H9 (cell line): ENCODE measurements around the gene TM9SF4. TPM values are rescaled to one million over a fixed set of nuclear protein-coding genes. Genes with fewer than 3 reads are reported as not detected.

Experiments
- DNase-seq: peaks from one replicate; pipeline ENCODE4 v3.0.0-alpha.2; 2017
- H2AFZ ChIP-seq: one replicate; pipeline ENCODE4 v1.6.1; 2013; ENCODE audit warnings: mild to moderate bottlenecking, low read length, control low read depth, moderate library complexity
- H2AK5ac ChIP-seq: 2 replicates; pipeline ENCODE4 v1.6.1; 2013; ENCODE audit warnings: low read length, control low read depth, mixed read lengths; ENCODE audit not compliant: insufficient read length
- H2BK120ac ChIP-seq: one replicate; pipeline ENCODE4 v1.6.1; 2013; ENCODE audit warnings: low read depth, mild to moderate bottlenecking, low read length, control low read depth, inconsistent platforms; ENCODE audit not compliant: poor library complexity, severe bottlenecking
- H2BK12ac ChIP-seq: 2 replicates; pipeline ENCODE4 v1.6.1; 2013; ENCODE audit warnings: low read length, control low read depth, mixed read lengths, low read depth; ENCODE audit not compliant: insufficient read length
- H2BK15ac ChIP-seq: 2 replicates; pipeline ENCODE4 v1.6.1; 2013; ENCODE audit warnings: low read depth, low read length, control low read depth
- H2BK20ac ChIP-seq: one replicate; pipeline ENCODE4 v1.6.1; 2013; ENCODE audit warnings: low read depth, mild to moderate bottlenecking, low read length, control low read depth, inconsistent platforms; ENCODE audit not compliant: poor library complexity, severe bottlenecking
- H2BK5ac ChIP-seq: 2 replicates; pipeline ENCODE4 v1.6.1; 2013; ENCODE audit warnings: low read length, control low read depth, mixed read lengths; ENCODE audit not compliant: insufficient read length
- H3K14ac ChIP-seq: 2 replicates; pipeline ENCODE4 v1.6.1; 2013; ENCODE audit warnings: low read length, control low read depth; ENCODE audit not compliant: insufficient read depth
- H3K18ac ChIP-seq: 2 replicates; pipeline ENCODE4 v1.6.1; 2013; ENCODE audit warnings: low read depth, mild to moderate bottlenecking, mixed read lengths, low read length, control low read depth; ENCODE audit not compliant: insufficient read length
- H3K23ac ChIP-seq: 2 replicates; pipeline ENCODE4 v1.6.1; 2013; ENCODE audit warnings: low read length, control low read depth, mixed read lengths, low read depth; ENCODE audit not compliant: insufficient read length
- H3K23me2 ChIP-seq: 2 replicates; pipeline ENCODE4 v1.6.1; 2013; ENCODE audit warnings: low read depth, mild to moderate bottlenecking, mixed read lengths, low read length, control low read depth; ENCODE audit not compliant: insufficient read length, poor library complexity, severe bottlenecking
- H3K27ac ChIP-seq: 2 replicates; pipeline ENCODE4 v1.5.1; 2013; ENCODE audit warnings: low read length, control low read depth, mixed read lengths, low read depth; ENCODE audit not compliant: insufficient read length
- H3K27me3 ChIP-seq: 2 replicates; pipeline ENCODE4 v1.6.1; 2013; ENCODE audit warnings: low read length, control low read depth, inconsistent platforms; ENCODE audit not compliant: insufficient read depth
- H3K4ac ChIP-seq: 2 replicates; pipeline ENCODE4 v1.6.1; 2013; ENCODE audit warnings: low read depth, mild to moderate bottlenecking, control low read depth, inconsistent platforms, low read length, moderate library complexity
- H3K4me1 ChIP-seq: 2 replicates; pipeline ENCODE4 v1.6.1; 2013; ENCODE audit warnings: low read length, control low read depth, inconsistent platforms; ENCODE audit not compliant: insufficient read depth
- H3K4me2 ChIP-seq: 2 replicates; pipeline ENCODE4 v1.6.1; 2013; ENCODE audit warnings: low read length, control low read depth, mixed read lengths; ENCODE audit not compliant: insufficient read length, insufficient read depth
- H3K56ac ChIP-seq: 2 replicates; pipeline ENCODE4 v1.6.1; 2013; ENCODE audit warnings: low read depth, mild to moderate bottlenecking, mixed read lengths, low read length, control low read depth; ENCODE audit not compliant: insufficient read length
- H3K79me1 ChIP-seq: 2 replicates; pipeline ENCODE4 v1.6.1; 2013; ENCODE audit warnings: low read depth, mild to moderate bottlenecking, moderate library complexity, low read length, control low read depth, inconsistent platforms; ENCODE audit not compliant: insufficient read depth, poor library complexity, severe bottlenecking
- H3K79me2 ChIP-seq: 2 replicates; pipeline ENCODE4 v1.6.1; 2013; ENCODE audit warnings: low read length, control low read depth, inconsistent platforms; ENCODE audit not compliant: insufficient read depth
- H3K9ac ChIP-seq: 2 replicates; pipeline ENCODE4 v1.6.1; 2013; ENCODE audit warnings: low read length, control low read depth, mixed read lengths; ENCODE audit not compliant: insufficient read length; ENCODE audit errors: extremely low read depth
- H3K9me3 ChIP-seq: one replicate; pipeline ENCODE4 v1.6.1; 2013; ENCODE audit warnings: low read depth, low read length, inconsistent platforms; ENCODE audit not compliant: control insufficient read depth
- H3T11ph ChIP-seq: one replicate; pipeline ENCODE4 v1.6.1; 2013; ENCODE audit warnings: mild to moderate bottlenecking, low read length, control low read depth, inconsistent platforms
- H4K20me1 ChIP-seq: one replicate; pipeline ENCODE4 v1.6.1; 2013; ENCODE audit not compliant: control insufficient read depth, insufficient read length, insufficient read depth
- H4K5ac ChIP-seq: 2 replicates; pipeline ENCODE4 v1.6.1; 2013; ENCODE audit warnings: low read depth, mild to moderate bottlenecking, mixed read lengths, low read length, control low read depth; ENCODE audit not compliant: insufficient read length
- H4K8ac ChIP-seq: replicated peaks from 2 replicates; pipeline ENCODE4 v1.6.1; 2013; ENCODE audit warnings: low read length, control low read depth, mixed read lengths, low read depth; ENCODE audit not compliant: insufficient read length
- H4K91ac ChIP-seq: 2 replicates; pipeline ENCODE4 v1.6.1; 2013; ENCODE audit warnings: low read depth, mild to moderate bottlenecking, moderate library complexity, mixed read lengths, low read length, control low read depth; ENCODE audit not compliant: insufficient read length
- H3K27ac Mint-ChIP-seq, 3 experiments: 2 replicates in 2 of 3; 3 replicates in 1 of 3; pipeline ENCODE4 v1.8.0; 2020 to 2021; ENCODE audit warnings: mixed read lengths in 3 of 3, mild to moderate bottlenecking in 1 of 3, moderate library complexity in 1 of 3
- H3K27me3 Mint-ChIP-seq: 2 replicates; pipeline ENCODE4 v1.8.0; 2021; ENCODE audit warnings: low read depth, mild to moderate bottlenecking, moderate library complexity, mixed read lengths
- H3K36me3 Mint-ChIP-seq, 3 experiments: 2 replicates in 2 of 3; 3 replicates in 1 of 3; pipeline ENCODE4 v1.8.0; 2020 to 2021; ENCODE audit warnings: low read depth in 3 of 3, mixed read lengths in 3 of 3; ENCODE audit not compliant: insufficient read depth in 1 of 3
- H3K4me1 Mint-ChIP-seq, 2 experiments: 2 replicates each; pipeline ENCODE4 v1.8.0; 2020; ENCODE audit warnings: mixed read lengths in 2 of 2
- H3K4me3 Mint-ChIP-seq, 2 experiments: 2 replicates in 1 of 2; 3 replicates in 1 of 2; pipeline ENCODE4 v1.8.0; 2020 to 2021; ENCODE audit warnings: mild to moderate bottlenecking in 2 of 2, mixed read lengths in 2 of 2, moderate library complexity in 1 of 2
- H3K9me3 Mint-ChIP-seq, 2 experiments: 2 replicates in 1 of 2; 3 replicates in 1 of 2; pipeline ENCODE4 v1.8.0; 2020; ENCODE audit warnings: mild to moderate bottlenecking in 2 of 2, mixed read lengths in 2 of 2, moderate library complexity in 1 of 2
- CTCF ChIP-seq: fragments of 200-600 bp; sonication (generic); conservative IDR thresholded peaks from 3 replicates; pipeline ENCODE4 v1.8.0; 2021; ENCODE audit warnings: antibody characterized with exemption, mild to moderate bottlenecking
- WGBS: extraction: QIAGEN DNeasy Blood & Tissue Kit; methylation state at CpG from one replicate; pipeline ENCODE4 v1.1.7; 2013; ENCODE audit warnings: missing lambda C conversion rate, low lambda C conversion rate, mixed read lengths; ENCODE audit not compliant: insufficient read length; ENCODE audit errors: extremely low coverage; 5-methylcytosine and 5-hydroxymethylcytosine counted together
- total RNA-seq: library from RNA; stranded (reverse); gene quantifications from 2 replicates; pipeline ENCODE4 v1.2.1, GENCODE V29; 2021

The TM9SF4 gene
- total RNA-seq, 1 experiment from 2014 or later: 62.3 TPM

- no peak overlapping the region for H3K4ac ChIP-seq
- H2BK15ac ChIP-seq: no peak overlapping the region
- DNase-seq: no peak
- no peaks in the 10 kb centered on the region for H3K9me3 ChIP-seq
- H3K23ac ChIP-seq: no peak overlapping the region
- no peak overlapping the region for H2AFZ ChIP-seq
- no peak overlapping the region for H3K56ac ChIP-seq
- Mint-ChIP-seq H3K4me3 (no peak overlapping the region), H3K27ac (no peak overlapping the region), H3K36me3 (peaks cover 0 to 9% (median 3%) of the 10 kb centered on the region in 3 experiments; a peak in 5 of 7 replicates), H3K9me3 (no peaks in the 10 kb centered on the region; a peak in 1 of 5 replicates), H3K4me1 (peaks cover 7% of the 10 kb centered on the region in 2 experiments), H3K27me3 (no peaks in the 10 kb centered on the region; the same call in 1 of the 2 replicates)
- H2AK5ac ChIP-seq: no peak overlapping the region
- H3K27ac ChIP-seq: no peak overlapping the region
- no peak overlapping the region for H3K14ac ChIP-seq
- H2BK5ac ChIP-seq: no peak overlapping the region
- WGBS: no CpG with 5 or more reads among the region's 10 CpGs
- no peak overlapping the region for H3T11ph ChIP-seq
- peaks cover 8% of the 10 kb centered on the region for H3K23me2 ChIP-seq
- no peaks in the 10 kb centered on the region for H3K79me2 ChIP-seq
- no peak overlapping the region for H3K4me2 ChIP-seq
- no peaks in the 10 kb centered on the region for H3K79me1 ChIP-seq
- no peak overlapping the region for H2BK12ac ChIP-seq
- H3K4me1 ChIP-seq: no peaks in the 10 kb centered on the region
- no peak overlapping the region for H3K18ac ChIP-seq
- H3K9ac ChIP-seq: no peak overlapping the region
- H2BK120ac ChIP-seq: no peak overlapping the region
- no peak overlapping the region for H4K8ac ChIP-seq
- no peak overlapping the region for H4K91ac ChIP-seq
- H4K20me1 ChIP-seq: no peaks in the 10 kb centered on the region
- no peak overlapping the region for H4K5ac ChIP-seq
- no peak for TF ChIP-seq CTCF
- no peak overlapping the region for H2BK20ac ChIP-seq
- H3K27me3 ChIP-seq: no peaks in the 10 kb centered on the region
These were observed 75.6 kb downstream of the TM9SF4 start for GRCh38 chr20:32184961-32185603.
